OCI-LY7 (cell line): ENCODE measurements around the gene C4orf50.

Experiments used
- EZH2phosphoT487 ChIP-seq: fragments of 200-600 bp; sonication (generic); IDR thresholded peaks from 2 replicates; pipeline ENCODE4 v1.6.1; 2018; ENCODE audit warnings: low read depth, borderline replicate concordance, mild to moderate bottlenecking, mixed run types, antibody characterized with exemption, low read length, moderate library complexity, mixed read lengths
- TF ChIP-seq, protein P1 (sequence below): fragments of 200-600 bp; sonication (generic); conservative IDR thresholded peaks from 2 replicates; pipeline ENCODE4 v1.5.1; 2014; ENCODE audit warnings: mild to moderate bottlenecking, antibody characterized with exemption, low read length, moderate library complexity, mixed read lengths

DNA sequence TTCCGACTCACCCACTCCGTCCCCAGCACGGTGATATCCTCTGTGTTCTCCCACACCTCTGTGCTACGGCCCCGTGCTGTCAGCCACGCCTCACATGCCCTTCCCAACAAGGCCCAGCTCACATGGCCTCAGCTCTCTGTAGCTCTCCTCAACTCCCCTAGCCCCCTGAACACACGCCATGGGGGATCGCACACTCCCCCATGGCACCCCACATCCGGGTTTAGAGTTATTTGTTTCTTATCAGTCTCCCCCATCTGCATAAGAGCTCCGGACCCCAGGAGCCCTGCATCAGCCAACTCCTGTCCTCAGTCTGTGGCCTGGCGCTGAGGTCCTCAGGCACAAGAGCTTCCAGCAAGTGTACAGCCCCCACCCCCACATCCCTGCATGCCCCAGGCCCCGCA is 7.0 kb downstream of the C4orf50 start:
- TF ChIP-seq, protein P1, sequence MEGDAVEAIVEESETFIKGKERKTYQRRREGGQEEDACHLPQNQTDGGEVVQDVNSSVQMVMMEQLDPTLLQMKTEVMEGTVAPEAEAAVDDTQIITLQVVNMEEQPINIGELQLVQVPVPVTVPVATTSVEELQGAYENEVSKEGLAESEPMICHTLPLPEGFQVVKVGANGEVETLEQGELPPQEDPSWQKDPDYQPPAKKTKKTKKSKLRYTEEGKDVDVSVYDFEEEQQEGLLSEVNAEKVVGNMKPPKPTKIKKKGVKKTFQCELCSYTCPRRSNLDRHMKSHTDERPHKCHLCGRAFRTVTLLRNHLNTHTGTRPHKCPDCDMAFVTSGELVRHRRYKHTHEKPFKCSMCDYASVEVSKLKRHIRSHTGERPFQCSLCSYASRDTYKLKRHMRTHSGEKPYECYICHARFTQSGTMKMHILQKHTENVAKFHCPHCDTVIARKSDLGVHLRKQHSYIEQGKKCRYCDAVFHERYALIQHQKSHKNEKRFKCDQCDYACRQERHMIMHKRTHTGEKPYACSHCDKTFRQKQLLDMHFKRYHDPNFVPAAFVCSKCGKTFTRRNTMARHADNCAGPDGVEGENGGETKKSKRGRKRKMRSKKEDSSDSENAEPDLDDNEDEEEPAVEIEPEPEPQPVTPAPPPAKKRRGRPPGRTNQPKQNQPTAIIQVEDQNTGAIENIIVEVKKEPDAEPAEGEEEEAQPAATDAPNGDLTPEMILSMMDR: no peak
- TF ChIP-seq EZH2phosphoT487: no peak
